CD1c-positive myeloid dendritic cell (primary cell): ENCODE measurements around the gene DDX49.
A peak's percentile ranks its signal among the peaks of the same experiment; 100 is the strongest.

Experiments used
- DNase-seq: peaks from one replicate; pipeline ENCODE4 v3.0.0-alpha.2; 2016; ENCODE audit errors: extremely low spot score

The DDX49 gene

GRCh38 chr19:18969931-18970659, 50.6 kb downstream of the DDX49 start:
- no peak for DNase-seq

DNA sequence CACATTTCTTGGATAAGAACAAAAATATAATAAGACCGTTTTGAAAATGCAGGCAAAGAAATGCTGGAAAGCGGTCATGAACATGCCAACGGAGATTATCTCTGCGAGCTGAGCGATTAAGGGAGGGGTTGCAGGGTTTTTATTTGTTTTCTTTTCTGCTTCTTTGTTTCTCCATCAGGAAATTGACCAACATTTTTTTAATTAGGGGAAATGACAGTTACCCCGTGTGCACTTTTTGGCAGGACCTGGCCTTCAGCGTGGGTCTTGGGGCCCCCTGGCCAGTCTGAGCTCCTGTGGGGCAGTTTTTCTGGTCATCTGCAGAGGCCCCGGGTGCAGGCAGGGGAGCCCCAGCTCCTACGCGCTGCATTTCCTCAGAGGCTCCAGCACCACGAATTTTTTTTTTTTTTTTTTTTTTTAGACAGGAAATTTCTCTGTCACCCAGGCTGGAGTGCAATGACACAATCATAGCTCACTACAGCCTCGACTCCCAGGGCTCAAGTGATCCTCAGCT, 52.8 kb downstream of the DDX49 start:
- DNase-seq, result peak; percentile 62

DNA sequence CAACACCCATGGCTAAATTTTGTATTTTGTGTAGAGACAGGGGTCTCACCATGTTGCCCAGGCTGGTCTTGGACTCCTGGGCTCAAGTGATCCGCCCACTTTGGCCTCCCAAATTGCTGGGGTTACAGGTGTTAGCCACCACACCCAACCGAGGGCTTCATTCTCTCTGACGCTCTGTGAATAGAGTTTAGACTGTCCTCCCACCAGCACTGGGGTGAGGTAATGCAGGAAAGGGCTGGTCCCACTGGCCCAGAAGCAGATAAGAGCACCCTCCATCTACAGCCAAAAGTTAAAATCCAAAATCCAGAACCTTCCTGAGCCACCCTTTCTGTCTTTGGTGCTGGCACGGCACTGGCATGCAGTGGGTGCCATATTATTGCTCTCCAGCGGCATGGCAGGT, 53.3 kb downstream of the DDX49 start:
- no peak for DNase-seq

- DNase-seq, result no peak
Measured at GRCh38 chr19:18975011-18975410, 55.5 kb downstream of the DDX49 start.

GRCh38 chr19:18975869-18976268, 56.4 kb downstream of the DDX49 start:
- no peak for DNase-seq
